IMR-90 (cell line): ENCODE data around the gene ATXN3L.

ENCODE experiments used
- CTCF ChIP-seq: conservative IDR thresholded peaks from 2 replicates; pipeline ENCODE4 v1.5.1; 2012; ENCODE audit warnings: mild to moderate bottlenecking, low read depth, low read length, improper control_type of control experiment
- POLR2A ChIP-seq: IDR thresholded peaks from 2 replicates; pipeline ENCODE4 v1.6.1; 2012; ENCODE audit warnings: mild to moderate bottlenecking, low read depth, low read length

DNA sequence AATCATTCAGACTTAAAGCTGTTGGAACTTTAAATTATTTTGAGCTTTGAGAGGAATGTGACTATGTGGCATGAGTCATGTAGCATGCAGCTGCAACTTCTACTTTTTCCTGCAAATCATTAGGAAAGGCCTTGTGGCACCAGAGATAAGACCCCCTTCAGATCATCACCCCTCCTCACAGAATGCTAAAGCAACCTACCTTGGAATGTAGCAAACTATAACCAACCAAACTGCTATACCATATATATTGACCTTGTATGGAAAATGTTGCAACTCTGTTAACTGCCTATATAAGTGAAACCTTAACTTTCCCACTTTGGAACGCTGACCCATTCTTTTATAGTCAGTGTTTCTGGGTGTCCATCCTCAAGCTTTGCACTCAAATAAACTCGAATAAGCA is 32.0 kb downstream of the ATXN3L start:
- TF ChIP-seq CTCF (no peak), POLR2A (no peak)
